ENCODE results near the gene NUDT15.
"Not testable (repeated sequence)": the region's sequence is repeated elsewhere in the genome, so short reads cannot be mapped to it uniquely, and the experiment has no call there.

Gene NUDT15

GRCh38 chr13:48000559-48001113, 36.9 kb upstream of the NUDT15 start:
- peak overlapping the region; percentile 98 for H3K4me3 ChIP-seq (ENCODE audit: control insufficient read depth, low read depth, low read length)
- no peak for TF ChIP-seq CTCF (conservative IDR thresholded peaks at IDR 0.05; ENCODE audit: control insufficient read depth, insufficient read depth, low read depth, low read length)
- DNase-seq (ENCODE audit: low read depth) = no peak

GRCh38 chr13:48001114-48001881, 36.2 kb upstream of the NUDT15 start, which contains the start of gene SUCLA2:
TSS of gene SUCLA2 (minus strand) at chr13:48001273. CDS start at chr13:48001269, 4 bp downstream.
- H3K4me3 ChIP-seq (ENCODE audit: control insufficient read depth, low read depth, low read length) = peak within 1 kb of the TSS; percentile 98
- TF ChIP-seq CTCF (conservative IDR thresholded peaks at IDR 0.05; ENCODE audit: control insufficient read depth, insufficient read depth, low read depth, low read length) = no peak
- DNase-seq (ENCODE audit: low read depth) = peak; percentile 81

GRCh38 chr13:48001999-48002398, 35.5 kb upstream of the NUDT15 start:
- H3K4me3 ChIP-seq (ENCODE audit: control insufficient read depth, low read depth, low read length); DNase-seq (ENCODE audit: low read depth): not testable (repeated sequence)

- DNase-seq (ENCODE audit: low read depth) = no peak
- TF ChIP-seq CTCF (conservative IDR thresholded peaks at IDR 0.05; ENCODE audit: control insufficient read depth, insufficient read depth, low read depth, low read length) = no peak
Observed at GRCh38 chr13:48004201-48004600, 33.3 kb upstream of the NUDT15 start.

GRCh38 chr13:48006396-48006795, 31.1 kb upstream of the NUDT15 start:
- no peak for TF ChIP-seq CTCF (conservative IDR thresholded peaks at IDR 0.05; ENCODE audit: control insufficient read depth, insufficient read depth, low read depth, low read length)
- no peak overlapping the region for H3K4me3 ChIP-seq (ENCODE audit: control insufficient read depth, low read depth, low read length)
- peak; percentile 31 for DNase-seq (ENCODE audit: low read depth)

More at GRCh38 chr13:48004201-48004600, 33.3 kb upstream of the NUDT15 start:
- H3K4me3 ChIP-seq (ENCODE audit: control insufficient read depth, low read depth, low read length) = no peak overlapping the region

GRCh38 chr13:48009284-48009683, 28.2 kb upstream of the NUDT15 start:
- peak; percentile 79 for DNase-seq (ENCODE audit: low read depth)
- H3K4me3 ChIP-seq (ENCODE audit: control insufficient read depth, low read depth, low read length) = no peak overlapping the region
- TF ChIP-seq CTCF (conservative IDR thresholded peaks at IDR 0.05; ENCODE audit: control insufficient read depth, insufficient read depth, low read depth, low read length) = no peak

GRCh38 chr13:48010698-48011097, 26.8 kb upstream of the NUDT15 start:
- DNase-seq (ENCODE audit: low read depth) = no peak
- no peak for TF ChIP-seq CTCF (conservative IDR thresholded peaks at IDR 0.05; ENCODE audit: control insufficient read depth, insufficient read depth, low read depth, low read length)
- no peak overlapping the region for H3K4me3 ChIP-seq (ENCODE audit: control insufficient read depth, low read depth, low read length)

All from fibroblast of mammary gland (primary cell).